ENCODE data around the gene MDM2.

The MDM2 gene

GRCh38 chr12:68803948-68804656 lies 3.9 kb upstream of the MDM2 start:
- peaks cover 17% of the 10 kb centered on the region for H3F3A ChIP-seq (ENCODE audit: control insufficient read depth, insufficient read depth)
- H4K20me1 ChIP-seq (ENCODE audit: control insufficient read depth, insufficient read depth, low read depth, low read length), result no peaks in the 10 kb centered on the region
- no peaks in the 10 kb centered on the region for H3K9me3 ChIP-seq (ENCODE audit: control insufficient read depth, insufficient read depth, low read length)
- peaks cover 11% of the 10 kb centered on the region for H3K36me3 ChIP-seq (ENCODE audit: control insufficient read depth, low read length)
- no peak overlapping the region for H3K4me2 ChIP-seq (ENCODE audit: low read length)
- H3K4me3 ChIP-seq (ENCODE audit: low read length), result no peak overlapping the region
- H3K27ac ChIP-seq (ENCODE audit: low read depth, low read length), result 0 out of 2 replicates have a peak overlapping the region, but pooled peaks have one; percentile 4
- no peaks in the 10 kb centered on the region for H3K27me3 ChIP-seq (ENCODE audit: control insufficient read depth, low read length)
- H3K79me2 ChIP-seq (ENCODE audit: control insufficient read depth, low read length), result peaks cover 11% of the 10 kb centered on the region
- H3K9me2 ChIP-seq (replicated peaks; ENCODE audit: control insufficient read depth, low read length), result no peaks in the 10 kb centered on the region
- no peak for TF ChIP-seq CTCF (IDR thresholded peaks at IDR 0.05; ENCODE audit: low read depth, low read length, poor library complexity, severe bottlenecking)
- TF ChIP-seq EZH2phosphoT487 (IDR thresholded peaks at IDR 0.05; ENCODE audit: borderline replicate concordance, low read length), result no peak
- peaks cover 60% of the 10 kb centered on the region for H3K4me1 ChIP-seq (ENCODE audit: control insufficient read depth, low read length)

GRCh38 chr12:68804657-68805591 lies 3.1 kb upstream of the MDM2 start:
- H3K27me3 ChIP-seq (ENCODE audit: control insufficient read depth, low read length), result no peaks in the 10 kb centered on the region
- no peaks in the 10 kb centered on the region for H3K9me3 ChIP-seq (ENCODE audit: control insufficient read depth, insufficient read depth, low read length)
- H3K4me2 ChIP-seq (ENCODE audit: low read length), result no peak overlapping the region
- TF ChIP-seq CTCF (IDR thresholded peaks at IDR 0.05; ENCODE audit: low read depth, low read length, poor library complexity, severe bottlenecking) (no peak), EZH2phosphoT487 (IDR thresholded peaks at IDR 0.05; ENCODE audit: borderline replicate concordance, low read length) (no peak)
- H3K9me2 ChIP-seq (replicated peaks; ENCODE audit: control insufficient read depth, low read length), result no peaks in the 10 kb centered on the region
- no peak overlapping the region for H3K4me3 ChIP-seq (ENCODE audit: low read length)
- no peaks in the 10 kb centered on the region for H4K20me1 ChIP-seq (ENCODE audit: control insufficient read depth, insufficient read depth, low read depth, low read length)
- peak overlapping the region; percentile 96; the same call in 1 of the 2 replicates for H3K27ac ChIP-seq (ENCODE audit: low read depth, low read length)
- peaks cover 61% of the 10 kb centered on the region for H3K4me1 ChIP-seq (ENCODE audit: control insufficient read depth, low read length)
- peaks cover 17% of the 10 kb centered on the region for H3F3A ChIP-seq (ENCODE audit: control insufficient read depth, insufficient read depth)
- peaks cover 20% of the 10 kb centered on the region for H3K79me2 ChIP-seq (ENCODE audit: control insufficient read depth, low read length)
- H3K36me3 ChIP-seq (ENCODE audit: control insufficient read depth, low read length), result peaks cover 19% of the 10 kb centered on the region

GRCh38 chr12:68805592-68806120 lies 2.3 kb upstream of the MDM2 start:
- peaks cover 64% of the 10 kb centered on the region for H3K4me1 ChIP-seq (ENCODE audit: control insufficient read depth, low read length)
- peaks cover 13% of the 10 kb centered on the region for H3F3A ChIP-seq (ENCODE audit: control insufficient read depth, insufficient read depth)

More at GRCh38 chr12:68805592-68806120, 2.3 kb upstream of the MDM2 start:
- Histone ChIP-seq H3K9me3 (ENCODE audit: control insufficient read depth, insufficient read depth, low read length) (no peaks in the 10 kb centered on the region), H3K4me2 (ENCODE audit: low read length) (peak overlapping the region; percentile 82), H3K27ac (ENCODE audit: low read depth, low read length) (peak overlapping the region; percentile 96), H3K9me2 (replicated peaks; ENCODE audit: control insufficient read depth, low read length) (no peaks in the 10 kb centered on the region), H3K36me3 (ENCODE audit: control insufficient read depth, low read length) (peaks cover 25% of the 10 kb centered on the region), H3K79me2 (ENCODE audit: control insufficient read depth, low read length) (peaks cover 27% of the 10 kb centered on the region), H3K27me3 (ENCODE audit: control insufficient read depth, low read length) (no peaks in the 10 kb centered on the region), H3K4me3 (ENCODE audit: low read length) (no peak overlapping the region), H4K20me1 (ENCODE audit: control insufficient read depth, insufficient read depth, low read depth, low read length) (no peaks in the 10 kb centered on the region)
- TF ChIP-seq EZH2phosphoT487 (IDR thresholded peaks at IDR 0.05; ENCODE audit: borderline replicate concordance, low read length), result no peak
- no peak for TF ChIP-seq CTCF (IDR thresholded peaks at IDR 0.05; ENCODE audit: low read depth, low read length, poor library complexity, severe bottlenecking)
